Measurements from ENCODE around the gene IGIP. TPM values are rescaled to one million over a fixed set of nuclear protein-coding genes. Genes with fewer than 3 reads are reported as not detected.

The IGIP gene
- 16.6 TPM for total RNA-seq

DNA sequence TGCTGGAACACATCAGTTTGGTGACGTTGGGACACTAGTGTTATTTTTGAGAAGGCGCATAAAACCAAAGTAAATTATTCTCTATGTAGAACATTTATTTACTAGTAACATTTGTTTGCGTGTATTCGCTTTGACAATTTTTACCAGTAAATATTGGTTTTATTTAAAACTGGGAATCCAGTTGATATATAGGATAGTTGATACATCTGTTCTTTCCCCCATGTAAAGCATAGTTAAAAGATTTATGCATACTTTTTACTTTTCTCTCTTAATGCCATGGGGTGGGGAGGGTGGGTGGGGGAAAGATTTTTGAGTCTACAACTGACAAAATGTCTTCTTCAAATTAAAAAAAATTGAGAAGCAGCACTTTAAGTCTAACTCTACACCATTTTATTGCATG is at the start of gene IGIP:
TSS of gene IGIP (plus strand) at position 301 of the 400 bp plus-strand sequence. CDS start 2,540 bp downstream, outside the sequence.

DNA sequence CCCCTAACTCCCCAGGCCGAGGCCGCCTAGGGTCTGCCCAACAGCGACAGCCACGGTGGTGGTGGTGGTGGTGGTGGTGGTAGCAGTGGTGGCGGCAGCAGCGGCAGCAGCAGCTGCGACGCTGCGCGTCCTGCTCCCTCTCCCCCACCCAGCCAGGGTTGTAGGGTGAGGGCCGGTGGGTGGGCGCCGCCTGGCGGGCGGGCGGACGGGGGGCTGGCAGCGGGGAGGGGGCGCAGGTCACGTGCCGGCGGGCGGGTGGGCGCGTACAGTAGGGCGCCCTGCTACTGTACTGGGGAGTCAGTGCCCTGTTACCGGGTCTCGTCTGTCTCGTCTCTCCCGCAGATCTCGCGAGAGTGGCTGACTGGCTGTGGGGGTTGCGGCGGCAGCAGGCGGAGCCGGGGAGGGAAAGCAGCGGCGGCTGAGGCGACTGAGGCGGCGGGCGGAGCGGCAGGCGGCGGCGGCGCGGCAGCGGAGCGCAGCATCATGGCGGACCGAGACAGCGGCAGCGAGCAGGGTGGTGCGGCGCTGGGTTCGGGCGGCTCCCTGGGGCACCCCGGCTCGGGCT is 12.0 kb upstream of the IGIP start, which contains the start of gene PURA:
TSS of gene PURA (plus strand) at position 411 of the 565 bp plus-strand sequence. CDS start at position 484, 73 bp downstream.

DNA sequence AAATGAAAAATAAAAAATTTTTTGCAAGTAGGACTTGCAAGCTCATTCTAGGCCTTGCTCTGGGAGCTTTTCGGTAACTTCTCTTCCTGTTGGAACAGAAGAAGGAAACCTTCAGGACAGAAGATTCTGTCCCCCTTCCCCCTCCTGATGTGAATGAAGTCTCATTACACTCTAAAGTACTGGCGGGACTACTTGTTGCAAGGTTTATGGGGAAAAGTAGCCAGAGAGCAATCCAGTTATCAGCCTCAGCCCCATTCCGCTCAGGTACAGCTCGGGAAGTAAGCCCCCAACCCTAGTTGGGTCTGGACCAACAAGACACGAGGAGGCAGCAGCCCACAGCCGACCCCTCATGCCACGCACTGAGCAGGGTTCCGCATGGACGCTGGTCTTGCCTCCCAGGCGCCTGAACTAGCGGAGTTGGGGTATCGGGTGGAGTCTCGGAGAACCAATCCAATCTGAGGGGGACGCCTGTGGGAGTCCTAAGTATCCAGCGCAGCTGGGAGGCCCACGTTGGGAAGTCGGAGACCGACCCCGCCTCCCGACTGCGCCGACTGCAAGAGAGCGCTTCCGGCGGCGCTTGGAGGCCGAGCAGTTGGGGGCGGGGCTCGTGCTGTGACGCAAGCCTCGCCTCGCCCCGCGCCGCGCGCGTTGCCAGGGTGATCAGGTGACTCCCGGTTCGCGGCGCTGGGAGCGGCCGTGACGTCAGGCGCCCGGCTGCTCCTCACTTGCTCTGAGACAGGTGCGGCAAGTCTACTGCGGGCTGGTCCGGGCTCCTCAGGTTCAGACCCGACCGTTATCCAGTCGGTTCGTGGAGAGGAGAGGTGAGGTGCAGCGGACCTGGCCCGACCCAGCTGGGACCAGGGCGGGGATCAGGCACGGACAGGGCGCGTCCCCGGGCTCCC is 49.0 kb downstream of the IGIP start, which contains the start of gene CYSTM1:
TSS of gene CYSTM1 (plus strand) at position 724 of the 902 bp plus-strand sequence. CDS start 19,278 bp downstream, outside the sequence.

Other genes starting within 250 kb of the IGIP start
- gene NRG2, start 82.6 kb upstream of the IGIP start, total RNA-seq, result 5.1 TPM
- 19.8 TPM for gene PURA, start 11.8 kb upstream of the IGIP start, total RNA-seq
- gene CYSTM1, start 49.3 kb downstream of the IGIP start, total RNA-seq, result 9.5 TPM
- 57.0 TPM for gene PFDN1, start 177.2 kb downstream of the IGIP start, total RNA-seq
- 18.2 TPM for gene HBEGF, start 220.7 kb downstream of the IGIP start, total RNA-seq
- 0.23 TPM for gene SLC4A9, start 234.3 kb downstream of the IGIP start, total RNA-seq